Astrocyte (in vitro differentiated cells and primary cell): Measurements from ENCODE around the gene STK4. TPM values are rescaled to one million over a fixed set of nuclear protein-coding genes. Genes with fewer than 3 reads are reported as not detected.

Experiments
- DNase-seq: peaks from one replicate; pipeline ENCODE4 v3.0.0-alpha.2; 2010; ENCODE audit warnings: low read depth
- FAIRE-seq: peaks from 2 replicates; lab custom pipeline; 2011; peaks lifted over from hg19 to GRCh38; lab: Jason Lieb, UNC
- H2AFZ ChIP-seq: 2 replicates; pipeline ENCODE4 v1.6.0; 2012; ENCODE audit warnings: low read depth, low read length, inconsistent platforms
- H3K27ac ChIP-seq: 2 replicates; pipeline ENCODE4 v1.5.1; 2011; ENCODE audit warnings: low read depth, low read length, inconsistent platforms
- H3K27me3 ChIP-seq: 2 replicates; pipeline ENCODE4 v1.6.0; 2011; ENCODE audit warnings: low read length, inconsistent platforms; ENCODE audit not compliant: insufficient read depth
- H3K36me3 ChIP-seq: 2 replicates; pipeline ENCODE4 v1.5.1; 2011; ENCODE audit warnings: low read length, inconsistent platforms; ENCODE audit not compliant: insufficient read depth
- H3K4me1 ChIP-seq: 2 replicates; pipeline ENCODE4 v1.5.1; 2011; ENCODE audit warnings: low read length, inconsistent platforms; ENCODE audit not compliant: insufficient read depth
- H3K4me2 ChIP-seq: 2 replicates; pipeline ENCODE4 v1.6.0; 2012; ENCODE audit warnings: low read length, inconsistent platforms
- H3K4me3 ChIP-seq: 2 replicates; pipeline ENCODE4 v1.5.1; 2011; ENCODE audit warnings: low read depth, mild to moderate bottlenecking, low read length, inconsistent platforms; ENCODE audit not compliant: insufficient read depth
- H3K79me2 ChIP-seq: 2 replicates; pipeline ENCODE4 v1.6.0; 2012; ENCODE audit warnings: mild to moderate bottlenecking, low read length, inconsistent platforms; ENCODE audit not compliant: insufficient read depth
- H3K9ac ChIP-seq: 2 replicates; pipeline ENCODE4 v1.6.0; 2012; ENCODE audit warnings: mild to moderate bottlenecking, low read length, inconsistent platforms
- H3K9me3 ChIP-seq: 2 replicates; pipeline ENCODE4 v1.5.1; 2012; ENCODE audit warnings: low read depth, mild to moderate bottlenecking, low read length, inconsistent platforms; ENCODE audit not compliant: insufficient read depth
- H4K20me1 ChIP-seq: 2 replicates; pipeline ENCODE4 v1.6.0; 2012; ENCODE audit warnings: low read length, inconsistent platforms; ENCODE audit not compliant: insufficient read depth
- H3K27ac Mint-ChIP-seq: one replicate; pipeline ENCODE4 v1.8.0; 2021; ENCODE audit warnings: mild to moderate bottlenecking, mixed read lengths; ENCODE audit not compliant: unreplicated experiment
- H3K27me3 Mint-ChIP-seq: one replicate; pipeline ENCODE4 v1.8.0; 2021; ENCODE audit warnings: low read depth, mixed read lengths; ENCODE audit not compliant: unreplicated experiment
- H3K36me3 Mint-ChIP-seq: one replicate; pipeline ENCODE4 v1.8.0; 2021; ENCODE audit warnings: low read depth, mixed read lengths; ENCODE audit not compliant: unreplicated experiment
- H3K4me1 Mint-ChIP-seq: one replicate; pipeline ENCODE4 v1.8.0; 2021; ENCODE audit warnings: low read depth, mixed read lengths; ENCODE audit not compliant: unreplicated experiment
- H3K4me3 Mint-ChIP-seq: one replicate; pipeline ENCODE4 v1.8.0; 2021; ENCODE audit warnings: mild to moderate bottlenecking, moderate library complexity, mixed read lengths; ENCODE audit not compliant: unreplicated experiment
- H3K9me3 Mint-ChIP-seq: one replicate; pipeline ENCODE4 v1.8.0; 2021; ENCODE audit warnings: mild to moderate bottlenecking, mixed read lengths; ENCODE audit not compliant: unreplicated experiment
- CTCF ChIP-seq: IDR thresholded peaks from 2 replicates; pipeline ENCODE4 v1.5.1; 2011; ENCODE audit warnings: low read depth, mild to moderate bottlenecking, inconsistent platforms, low read length, moderate library complexity; ENCODE audit not compliant: insufficient read depth
- EZH2 ChIP-seq: IDR thresholded peaks from 2 replicates; pipeline ENCODE4 v1.6.1; 2012; ENCODE audit warnings: mild to moderate bottlenecking, low read length, inconsistent platforms; ENCODE audit not compliant: insufficient read depth
- total RNA-seq: library from RNA; stranded (reverse); gene quantifications from 2 replicates; pipeline ENCODE4 v1.2.1, GENCODE V29; 2021

The STK4 gene
- total RNA-seq, 1 donor from 2014 or later = 41.4 TPM

- peak overlapping the region; percentile 13 for H3K9ac ChIP-seq
- peak overlapping the region; percentile 27 for H3K4me2 ChIP-seq
- DNase-seq = peak; percentile 79
- H3K4me3 ChIP-seq = no peak overlapping the region
- no peaks in the 10 kb centered on the region for H3K36me3 ChIP-seq
- H2AFZ ChIP-seq = no peak overlapping the region
- H3K4me3 Mint-ChIP-seq = peak overlapping the region; percentile 58
- H3K27ac Mint-ChIP-seq = peak overlapping the region; percentile 91
- H3K27me3 ChIP-seq = no peaks in the 10 kb centered on the region
- H3K27ac ChIP-seq = peak overlapping the region; percentile 41
- H3K9me3 ChIP-seq = no peaks in the 10 kb centered on the region
- peaks cover 43% of the 10 kb centered on the region for H3K4me1 Mint-ChIP-seq
- H3K79me2 ChIP-seq = no peaks in the 10 kb centered on the region
- no peak for TF ChIP-seq CTCF
- TF ChIP-seq EZH2 = no peak
- H3K9me3 Mint-ChIP-seq = no peaks in the 10 kb centered on the region
- H3K4me1 ChIP-seq = peaks cover 38% of the 10 kb centered on the region
- no peaks in the 10 kb centered on the region for H3K27me3 Mint-ChIP-seq
- FAIRE-seq = peak; percentile 76
- peaks cover 3% of the 10 kb centered on the region for H3K36me3 Mint-ChIP-seq
- peaks cover 10% of the 10 kb centered on the region for H4K20me1 ChIP-seq
These were observed 48.5 kb downstream of the STK4 start for GRCh38 chr20:45014671-45015415.

- Histone ChIP-seq H3K79me2 (no peaks in the 10 kb centered on the region), H3K4me1 (peaks cover 32% of the 10 kb centered on the region), H3K4me3 (no peak overlapping the region), H3K9ac (peak overlapping the region; percentile 1), H3K27me3 (no peaks in the 10 kb centered on the region), H3K9me3 (no peaks in the 10 kb centered on the region), H3K36me3 (no peaks in the 10 kb centered on the region), H3K27ac (peak overlapping the region; percentile 62), H3K4me2 (peak overlapping the region; percentile 31), H2AFZ (no peak overlapping the region), H4K20me1 (peaks cover 6% of the 10 kb centered on the region)
- Mint-ChIP-seq H3K36me3 (peaks cover 3% of the 10 kb centered on the region), H3K27me3 (no peaks in the 10 kb centered on the region), H3K27ac (peak overlapping the region; percentile 91), H3K4me3 (no peak overlapping the region), H3K9me3 (no peaks in the 10 kb centered on the region), H3K4me1 (peaks cover 38% of the 10 kb centered on the region)
- peak; percentile 80 for DNase-seq
- FAIRE-seq = no peak
- TF ChIP-seq CTCF (no peak), EZH2 (no peak)
These were observed 49.9 kb downstream of the STK4 start for GRCh38 chr20:45016089-45016671.

GRCh38 chr20:45017281-45017680 is 51.0 kb downstream of the STK4 start:
- Histone ChIP-seq H3K4me2 (no peak overlapping the region), H4K20me1 (peaks cover 6% of the 10 kb centered on the region), H3K9me3 (no peaks in the 10 kb centered on the region), H3K9ac (no peak overlapping the region), H2AFZ (no peak overlapping the region), H3K27ac (no peak overlapping the region), H3K4me1 (peaks cover 29% of the 10 kb centered on the region), H3K4me3 (no peak overlapping the region), H3K36me3 (no peaks in the 10 kb centered on the region), H3K27me3 (no peaks in the 10 kb centered on the region), H3K79me2 (no peaks in the 10 kb centered on the region)
- Mint-ChIP-seq H3K9me3 (no peaks in the 10 kb centered on the region), H3K27me3 (no peaks in the 10 kb centered on the region), H3K36me3 (peaks cover 3% of the 10 kb centered on the region), H3K4me3 (peak overlapping the region; percentile 23), H3K27ac (peak overlapping the region; percentile 53), H3K4me1 (peaks cover 35% of the 10 kb centered on the region)
- TF ChIP-seq EZH2 = no peak
- no peak for TF ChIP-seq CTCF
- FAIRE-seq (no peak), DNase-seq (no peak)
